Putamen (tissue), 1 donor: ENCODE measurements around the gene ABHD16A.

Experiments used
- DNase-seq: peaks from one replicate; pipeline ENCODE4 v3.0.0-alpha.2; 2016; ENCODE audit warnings: low spot score

The ABHD16A gene

DNA sequence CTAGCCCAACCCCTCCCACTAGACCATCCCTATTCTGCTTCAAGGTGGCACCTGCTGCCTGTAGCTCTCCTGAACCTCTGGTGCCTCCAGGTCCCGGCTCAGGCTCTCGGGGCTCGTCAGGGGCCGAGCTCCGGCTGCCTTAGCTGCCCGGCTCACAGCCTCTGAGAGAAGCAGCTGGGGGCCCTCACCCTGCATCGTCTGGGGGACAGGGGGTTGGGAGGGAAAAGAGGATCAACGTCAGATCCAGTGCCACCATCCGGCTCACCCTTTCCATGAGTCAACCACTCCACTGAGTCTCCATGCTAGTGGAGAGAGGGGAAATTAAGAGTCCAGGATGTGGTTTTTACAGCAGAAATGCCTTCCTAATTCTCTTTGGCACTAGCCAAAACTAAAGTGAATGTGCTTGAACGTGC is 63.7 kb downstream of the ABHD16A start:
- DNase-seq, result no peak

DNA sequence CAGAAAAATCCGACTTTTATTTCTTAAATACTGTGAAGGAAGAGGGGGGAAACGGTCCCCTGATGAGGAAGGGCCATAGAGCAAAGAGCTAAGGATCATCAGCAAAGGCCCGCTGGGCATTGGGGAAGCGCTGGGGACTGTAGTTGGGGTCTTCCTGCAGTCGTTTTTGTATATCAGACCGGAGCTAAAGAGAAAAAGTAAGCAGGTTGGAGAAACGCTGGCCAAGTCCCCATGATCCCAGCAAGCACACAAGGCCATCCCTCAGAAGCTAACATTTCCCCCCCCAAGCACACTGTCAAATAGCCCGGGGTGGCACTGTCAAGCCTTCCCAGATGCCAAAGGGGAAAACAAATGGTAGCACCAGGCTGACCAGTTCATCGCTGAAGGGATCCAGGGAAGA is 64.1 kb downstream of the ABHD16A start:
- no peak for DNase-seq
